ENCODE data around the gene CHTOP.

CHTOP gene

GRCh38 chr1:153643100-153643499 is 9.2 kb downstream of the CHTOP start:
- no peak for TF ChIP-seq ZFX (IDR thresholded peaks at IDR 0.05; ENCODE audit: borderline replicate concordance)
- TF ChIP-seq CTCF (IDR thresholded peaks at IDR 0.05): no peak

GRCh38 chr1:153643816-153644215 is 9.9 kb downstream of the CHTOP start:
- no peak for TF ChIP-seq CTCF (IDR thresholded peaks at IDR 0.05)
- no peak for TF ChIP-seq ZFX (IDR thresholded peaks at IDR 0.05; ENCODE audit: borderline replicate concordance)
- no peak overlapping the region for H3K27ac ChIP-seq

More at GRCh38 chr1:153643100-153643499, 9.2 kb downstream of the CHTOP start:
- H3K27ac ChIP-seq: no peak overlapping the region

- TF ChIP-seq ZFX (IDR thresholded peaks at IDR 0.05; ENCODE audit: borderline replicate concordance): no peak
- no peak for TF ChIP-seq CTCF (IDR thresholded peaks at IDR 0.05)
- peak overlapping the region; percentile 22; the same call in 1 of the 2 replicates for H3K27ac ChIP-seq
Measured at GRCh38 chr1:153646672-153647345, 12.9 kb downstream of the CHTOP start.

- TF ChIP-seq CTCF (IDR thresholded peaks at IDR 0.05) (no peak), ZFX (IDR thresholded peaks at IDR 0.05; ENCODE audit: borderline replicate concordance) (no peak)
- peak overlapping the region; percentile 22; the same call in 1 of the 2 replicates for H3K27ac ChIP-seq
Measured at GRCh38 chr1:153647346-153647714, 13.5 kb downstream of the CHTOP start.

GRCh38 chr1:153648000-153648643 is 14.3 kb downstream of the CHTOP start:
- peak overlapping the region; percentile 7; the same call in 1 of the 2 replicates for H3K27ac ChIP-seq
- TF ChIP-seq CTCF (IDR thresholded peaks at IDR 0.05) (0 out of 2 replicates have a peak, but pooled peaks have one; percentile 3), ZFX (IDR thresholded peaks at IDR 0.05; ENCODE audit: borderline replicate concordance) (no peak)

- TF ChIP-seq CTCF (IDR thresholded peaks at IDR 0.05) (no peak), ZFX (IDR thresholded peaks at IDR 0.05; ENCODE audit: borderline replicate concordance) (no peak)
- H3K27ac ChIP-seq: no peak overlapping the region
Measured at GRCh38 chr1:153649137-153649862, 15.4 kb downstream of the CHTOP start.

All from 22Rv1 (cell line).